Measurements from ENCODE around the gene PCDH12. TPM values are rescaled to one million over a fixed set of nuclear protein-coding genes. Genes with fewer than 3 reads are reported as not detected.

The PCDH12 gene
- total RNA-seq, 1 experiment from 2014 or later = not detected

GRCh38 chr5:141949511-141949910, 8.5 kb downstream of the PCDH12 start:
- H3K36me3 ChIP-seq (ENCODE audit: control insufficient read depth, insufficient read depth, low read length) = no peaks in the 10 kb centered on the region
- in situ Hi-C loops (cut with HindIII; ENCODE audit: low pct_unique_long_range_greater_than_20kb, low sequenced_read_pairs) (no loop called here), intact Hi-C loops (cut with micrococcal nuclease; ENCODE audit: unreplicated experiment) (no loop called here)
- TF ChIP-seq SIN3A (IDR thresholded peaks at IDR 0.05; ENCODE audit: borderline replicate concordance, insufficient read depth, low read depth, low read length) (no peak), REST (IDR thresholded peaks at IDR 0.05; ENCODE audit: insufficient read depth in 1 of 2, low read depth in 2 of 2, low read length in 1 of 2) (no peak), POLR2AphosphoS5 (IDR thresholded peaks at IDR 0.05; ENCODE audit: low read depth, low read length) (no peak), CTCF (IDR thresholded peaks at IDR 0.05) (no peak), TCF7L2 (IDR thresholded peaks at IDR 0.05; ENCODE audit: low read depth, low read length) (no peak)
- H3K4me1 ChIP-seq (ENCODE audit: control insufficient read depth, insufficient read depth, low read length) = no peaks in the 10 kb centered on the region
- ChIA-PET POLR2A (no interaction called here), CTCF (no interaction called here)
- no peak overlapping the region for H3K4me3 ChIP-seq (ENCODE audit: low read depth in 2 of 2, low read length in 2 of 2)
- no TSS peak for BruUV-seq (replicated peaks)
- no peaks in the 10 kb centered on the region; the same call in none of the 2 replicates for H3K27me3 ChIP-seq (ENCODE audit: control insufficient read depth, insufficient read depth, low read length)
- DNase-seq (ENCODE audit: low read depth, low spot score) = no peak
- H3K9me3 ChIP-seq (ENCODE audit: control insufficient read depth, insufficient read depth, low read depth, low read length) = no peaks in the 10 kb centered on the region
- H3K27ac ChIP-seq (ENCODE audit: low read length) = no peak overlapping the region
- no peak for ATAC-seq

- ChIA-PET CTCF (no interaction called here), POLR2A (no interaction called here)
- BruUV-seq (replicated peaks) = no TSS peak
- H3K27ac ChIP-seq (ENCODE audit: low read length) = no peak overlapping the region
- ATAC-seq (no peak), DNase-seq (ENCODE audit: low read depth, low spot score) (no peak)
- in situ Hi-C loops (cut with HindIII; ENCODE audit: low pct_unique_long_range_greater_than_20kb, low sequenced_read_pairs) = no loop called here
- H3K9me3 ChIP-seq (ENCODE audit: control insufficient read depth, insufficient read depth, low read depth, low read length) = no peaks in the 10 kb centered on the region
- H3K4me1 ChIP-seq (ENCODE audit: control insufficient read depth, insufficient read depth, low read length) = no peaks in the 10 kb centered on the region
- intact Hi-C loops (cut with micrococcal nuclease; ENCODE audit: unreplicated experiment) = no loop called here
- no peaks in the 10 kb centered on the region for H3K36me3 ChIP-seq (ENCODE audit: control insufficient read depth, insufficient read depth, low read length)
- TF ChIP-seq SIN3A (IDR thresholded peaks at IDR 0.05; ENCODE audit: borderline replicate concordance, insufficient read depth, low read depth, low read length) (no peak), REST (IDR thresholded peaks at IDR 0.05; ENCODE audit: insufficient read depth in 1 of 2, low read depth in 2 of 2, low read length in 1 of 2) (no peak), POLR2AphosphoS5 (IDR thresholded peaks at IDR 0.05; ENCODE audit: low read depth, low read length) (no peak), CTCF (IDR thresholded peaks at IDR 0.05) (no peak), TCF7L2 (IDR thresholded peaks at IDR 0.05; ENCODE audit: low read depth, low read length) (no peak)
- H3K27me3 ChIP-seq (ENCODE audit: control insufficient read depth, insufficient read depth, low read length) = no peaks in the 10 kb centered on the region; the same call in none of the 2 replicates
- H3K4me3 ChIP-seq (ENCODE audit: low read depth in 2 of 2, low read length in 2 of 2) = no peak overlapping the region
These were observed 9.2 kb downstream of the PCDH12 start for GRCh38 chr5:141948812-141949211.

Measured in Panc1 (cell line).